NCI-H82 (cell line): ENCODE data around the gene ENTPD2.
"Not testable (repeated sequence)": the region's sequence is repeated elsewhere in the genome, so short reads cannot be mapped to it uniquely, and the experiment has no call there.

Source experiments
- DNase-seq: peaks from one replicate; lab custom pipeline; 2025; lab: John Stamatoyannopoulos, UW

Gene ENTPD2

DNA sequence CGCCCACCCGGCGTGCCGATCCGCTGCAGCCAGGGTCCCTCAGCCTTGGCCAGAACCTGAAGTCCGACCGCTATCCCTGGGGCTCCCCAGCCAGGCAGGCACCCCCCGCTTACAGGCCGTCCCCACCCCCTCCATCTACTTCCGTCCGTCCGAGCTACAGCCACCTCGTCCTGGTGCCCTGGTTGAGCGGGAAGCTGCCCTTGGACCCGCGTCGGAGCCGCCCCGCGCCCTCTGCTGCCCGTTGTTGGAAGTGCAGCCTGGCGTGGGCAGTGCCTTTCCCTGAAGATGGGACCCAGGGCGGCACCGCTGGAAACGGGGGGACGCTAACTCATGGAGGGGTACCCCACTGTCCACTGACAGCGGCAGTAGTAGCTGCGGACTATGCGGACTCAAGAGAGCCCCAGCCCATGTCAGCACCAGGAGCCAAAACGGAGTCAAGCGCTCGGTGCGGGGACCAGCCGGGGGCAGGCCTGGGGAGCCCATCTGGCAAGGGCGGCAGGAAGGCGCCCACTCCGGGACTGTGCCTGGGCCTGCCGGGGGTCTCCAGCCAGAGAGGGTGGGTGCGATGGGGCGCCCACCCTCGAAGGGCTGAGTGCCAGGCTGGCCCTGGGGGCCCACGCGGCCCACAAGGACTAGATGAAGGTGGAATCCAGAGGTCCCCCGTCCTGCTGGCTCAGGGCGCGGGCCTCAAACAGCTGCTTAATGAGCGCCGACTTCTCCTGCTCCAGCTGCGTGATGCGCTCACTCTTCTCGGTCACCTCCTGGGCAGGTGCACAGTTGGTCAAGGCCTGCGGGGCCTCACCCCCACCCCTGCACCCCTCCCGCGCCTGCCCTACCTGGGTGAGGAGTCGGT lies 10.4 kb upstream of the ENTPD2 start:
- peak; percentile 62 for DNase-seq

DNA sequence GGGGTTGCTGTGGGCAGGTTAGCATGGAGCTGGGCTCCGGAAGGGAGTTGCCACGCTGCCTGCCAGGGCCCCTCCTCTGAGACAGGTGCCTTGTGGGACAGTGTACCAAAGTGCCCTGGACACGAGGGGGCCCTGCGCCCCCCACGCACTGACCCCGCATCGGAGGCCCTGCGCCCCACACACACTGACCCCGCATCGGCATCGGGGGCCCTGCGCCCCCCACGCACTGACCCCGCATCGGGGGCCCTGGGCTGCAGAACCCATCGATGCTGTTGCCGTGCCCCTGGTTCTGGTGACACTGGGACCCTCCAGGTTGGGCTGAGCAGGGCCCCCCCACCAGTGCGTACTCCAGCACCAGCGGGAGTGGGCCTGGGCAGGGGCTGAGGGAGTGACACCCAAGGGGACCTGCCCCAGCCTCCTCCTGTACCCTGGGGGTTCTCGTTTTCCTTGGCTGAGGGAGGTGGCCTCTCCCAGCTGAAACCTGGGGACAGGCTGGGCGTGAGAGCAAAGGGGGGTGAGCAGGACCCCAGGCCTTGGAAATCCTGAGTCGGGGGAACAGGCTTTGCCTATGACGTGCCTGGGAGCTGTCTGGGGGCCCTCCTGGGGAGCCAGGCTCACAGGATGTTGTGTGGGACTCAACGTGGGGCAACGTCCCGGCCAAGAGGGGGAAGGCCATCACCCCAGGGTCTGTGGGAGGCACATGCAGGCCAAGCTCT lies 9.6 kb upstream of the ENTPD2 start:
- DNase-seq = no peak

GRCh38 chr9:137062798-137063197 lies 8.9 kb upstream of the ENTPD2 start:
- DNase-seq = not testable (repeated sequence)

- DNase-seq = no peak
Observed at GRCh38 chr9:137062384-137062783, 8.5 kb upstream of the ENTPD2 start.

DNA sequence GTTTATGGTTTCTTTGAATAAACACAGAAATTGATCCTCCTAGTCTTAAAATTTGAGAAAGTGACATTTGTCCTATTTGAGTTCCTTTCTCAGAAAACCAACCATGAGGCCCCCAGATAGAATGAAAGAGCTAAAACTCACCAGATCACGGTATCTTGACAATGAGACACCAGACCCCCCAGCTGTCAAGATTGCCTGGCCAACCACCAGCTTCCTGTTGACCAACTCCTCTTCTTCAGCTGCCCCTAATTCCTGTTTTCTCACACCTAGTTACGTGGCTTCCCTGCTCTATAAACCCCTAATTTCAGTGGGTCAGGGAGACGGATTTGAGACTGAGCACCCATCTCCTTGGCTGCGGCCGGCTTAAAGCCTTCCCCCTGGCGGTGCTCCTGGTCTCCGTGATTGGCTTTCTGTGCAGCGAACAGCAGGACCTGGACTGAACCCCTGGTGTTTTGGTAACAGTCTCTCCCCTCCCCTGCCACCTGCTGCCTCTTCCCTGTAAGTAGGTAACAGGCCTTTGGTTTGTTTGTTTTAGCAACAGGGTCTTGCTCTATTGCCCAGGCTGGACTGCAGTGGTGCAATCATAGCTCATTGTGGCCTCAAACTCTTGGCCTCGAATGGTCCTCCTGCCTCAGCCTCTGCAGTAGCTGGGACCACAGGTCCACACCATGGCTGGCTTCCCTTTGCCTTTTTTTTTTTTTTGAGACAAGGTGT lies 4.8 kb upstream of the ENTPD2 start:
- DNase-seq = peak; percentile 93

DNA sequence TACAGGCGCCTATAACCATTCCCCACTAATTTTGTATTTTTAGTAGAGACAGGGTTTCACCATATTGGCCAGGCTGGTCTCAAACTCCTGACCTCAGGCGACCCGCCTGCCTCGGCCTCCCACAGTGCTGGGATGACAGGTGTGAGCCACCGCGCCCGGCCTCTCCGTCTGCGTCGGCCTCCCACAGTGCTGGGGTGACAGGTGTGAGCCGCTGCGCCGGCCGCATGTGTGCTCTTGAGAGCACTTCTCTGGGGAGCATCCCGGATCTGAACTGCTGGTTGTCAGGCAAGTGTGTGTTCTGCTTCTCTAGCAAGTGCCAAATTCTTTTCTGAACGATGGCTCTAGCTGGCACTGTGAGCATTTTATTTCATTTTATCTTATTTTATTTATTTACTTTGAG lies 3.7 kb upstream of the ENTPD2 start:
- no peak for DNase-seq

- no peak for DNase-seq
Observed at GRCh38 chr9:137056739-137057415, 3.0 kb upstream of the ENTPD2 start.

GRCh38 chr9:137055385-137056364 lies 1.8 kb upstream of the ENTPD2 start:
- DNase-seq = no peak

DNA sequence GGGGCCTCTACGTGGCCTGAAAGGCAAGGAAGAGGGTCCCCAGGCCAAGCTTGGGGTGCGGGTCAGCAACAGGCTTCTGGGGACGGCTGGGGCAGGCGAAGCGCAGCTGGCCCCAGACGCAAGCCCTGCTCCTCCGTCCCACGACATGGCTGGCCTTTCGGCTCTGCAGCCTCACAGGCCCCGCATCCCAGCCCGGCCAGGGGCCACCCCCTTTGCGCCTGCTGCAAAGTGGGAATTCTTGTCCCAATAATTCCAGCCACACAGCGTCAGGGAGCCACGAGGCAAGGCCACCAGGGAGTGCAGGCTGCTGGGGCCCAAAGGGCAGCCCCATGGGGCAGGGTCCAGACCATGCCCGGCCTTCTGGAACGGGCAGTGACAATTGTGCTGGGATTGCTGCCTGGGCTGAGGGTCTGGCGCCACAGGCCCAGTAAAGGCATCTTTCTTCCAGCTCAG lies 1.1 kb upstream of the ENTPD2 start:
- DNase-seq = no peak

DNA sequence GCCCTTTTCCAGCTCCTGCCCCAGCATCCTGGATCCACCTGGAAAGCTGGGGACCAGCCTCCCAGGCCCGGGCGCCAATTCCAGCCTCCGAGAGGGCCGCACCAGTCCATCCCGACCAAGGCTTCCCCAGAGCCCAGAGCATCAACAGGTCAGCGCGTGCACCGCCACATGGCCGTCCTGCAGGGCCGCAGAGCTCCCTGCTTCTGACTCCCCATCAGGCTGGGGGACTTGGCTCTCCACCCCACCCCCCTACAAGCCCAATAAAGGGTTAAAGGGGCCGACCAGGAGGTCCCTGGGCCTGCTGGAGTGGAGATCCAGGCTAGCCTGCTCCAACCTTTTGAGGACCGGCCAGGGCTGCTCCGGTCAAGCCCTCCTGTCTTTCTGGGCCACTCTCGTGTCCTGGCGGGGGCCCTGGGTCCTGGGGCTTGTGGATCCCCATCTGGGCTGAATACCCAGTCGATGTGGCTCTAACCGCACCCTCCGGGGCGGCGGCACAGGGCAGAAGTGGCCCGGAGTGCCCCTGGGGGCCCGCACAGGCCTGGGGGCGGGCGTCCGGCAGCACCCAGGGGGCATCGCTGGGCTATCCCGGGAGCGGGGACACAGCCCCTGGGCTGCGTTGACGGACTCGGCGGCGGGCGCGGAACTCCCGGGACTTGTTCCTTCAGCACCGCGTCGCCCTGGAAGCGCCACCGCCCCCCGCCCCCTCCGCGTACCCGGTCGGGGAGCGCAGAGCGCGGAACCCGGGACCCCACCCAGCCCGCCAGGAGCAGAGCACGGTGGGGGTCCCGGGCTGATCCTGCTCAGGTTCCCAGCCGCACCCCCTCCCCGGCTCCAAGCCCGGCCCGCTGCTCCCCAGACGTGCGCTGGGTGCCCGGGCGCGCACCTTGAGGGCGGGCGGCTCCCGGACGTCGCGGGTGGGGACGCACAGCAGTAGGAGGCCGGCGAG lies 590 bp downstream of the ENTPD2 start:
- no peak for DNase-seq

DNA sequence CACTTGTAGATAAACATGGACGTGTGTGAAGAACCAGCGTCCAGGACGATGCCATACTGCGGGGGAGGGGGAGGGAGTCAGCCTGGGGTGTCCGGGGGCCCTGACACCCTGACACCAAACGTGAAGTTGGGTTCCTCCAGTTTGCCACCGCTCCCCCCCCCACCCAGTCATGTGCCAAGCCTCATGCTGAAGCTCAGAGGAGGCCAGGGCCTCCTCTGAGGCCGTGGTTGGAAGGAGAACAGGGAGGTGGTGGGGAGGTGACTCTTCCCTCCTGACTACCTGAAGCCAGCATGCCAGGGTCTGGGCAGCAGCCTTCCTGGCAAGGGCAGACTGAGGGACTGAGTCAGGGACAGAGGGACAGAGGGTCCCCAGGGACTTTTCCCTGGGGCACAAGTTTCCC lies 1.6 kb downstream of the ENTPD2 start:
- no peak for DNase-seq

GRCh38 chr9:137051145-137051724 lies 2.6 kb downstream of the ENTPD2 start:
- no peak for DNase-seq

DNA sequence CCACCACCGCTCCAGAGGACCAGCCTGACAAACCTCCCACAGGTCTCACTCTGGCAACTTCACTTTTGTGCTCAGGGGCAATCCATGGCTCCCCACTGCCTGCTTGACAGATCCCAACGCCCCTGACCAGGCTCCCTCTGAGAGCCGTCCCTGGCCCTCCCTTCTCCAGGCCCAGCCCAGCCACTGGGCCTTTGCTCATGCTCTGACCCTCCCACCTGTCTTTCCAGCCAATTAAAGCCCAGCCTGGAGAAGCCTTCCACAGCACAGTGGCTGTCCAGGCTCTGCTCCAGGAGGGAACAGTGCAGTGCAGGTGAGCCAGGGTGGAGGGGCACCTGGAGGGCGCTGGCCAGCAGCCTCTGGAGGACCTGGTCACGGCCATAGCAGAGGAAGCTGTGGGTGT lies 3.3 kb downstream of the ENTPD2 start:
- DNase-seq = peak; percentile 58

GRCh38 chr9:137049544-137050449 lies 4.1 kb downstream of the ENTPD2 start:
- peak; percentile 87 for DNase-seq

- DNase-seq = peak; percentile 80
Observed at GRCh38 chr9:137048655-137049543, 5.0 kb downstream of the ENTPD2 start.

DNA sequence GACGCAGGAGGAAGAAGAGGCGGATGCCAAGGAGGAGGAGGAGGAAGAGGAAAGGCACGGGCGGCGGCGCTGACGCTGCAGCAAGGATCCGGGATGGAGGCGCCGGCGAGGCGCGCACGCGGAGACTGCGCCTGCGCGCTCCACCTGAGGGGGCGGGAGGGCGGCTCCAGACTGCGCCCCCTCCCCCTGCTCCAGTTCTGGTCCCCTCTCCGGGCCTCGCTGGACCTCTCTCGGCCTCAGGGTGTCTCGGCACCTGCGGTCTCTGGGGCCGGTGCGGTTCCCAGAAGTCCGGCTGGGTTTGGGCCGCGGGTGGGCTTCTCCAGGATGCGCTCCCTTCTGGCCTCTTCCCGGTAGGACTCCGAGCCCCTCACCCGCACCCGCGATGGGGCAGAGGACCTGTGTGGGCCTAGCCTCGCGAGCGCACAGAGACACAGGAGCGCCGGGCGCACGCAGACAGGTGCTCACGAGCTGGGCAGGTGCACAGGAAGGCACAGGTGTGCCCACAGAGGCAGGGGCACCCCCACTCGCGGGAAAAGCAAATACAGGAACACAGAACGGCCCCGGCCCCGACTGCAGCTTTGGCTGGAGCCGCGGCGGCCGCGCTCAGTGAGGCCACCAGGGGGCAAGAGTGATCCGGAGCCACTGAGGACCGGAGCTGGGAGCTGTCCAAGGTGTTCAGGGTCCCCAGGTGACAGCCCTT lies 7.6 kb downstream of the ENTPD2 start, which contains the start of gene NPDC1:
TSS of gene NPDC1 (minus strand) at position 90 of the 700 bp plus-strand sequence. CDS start 188 bp downstream, outside the sequence.
- peak; percentile 84 for DNase-seq
